ENCODE results near the gene LIMS2. TPM values are rescaled to one million over a fixed set of nuclear protein-coding genes. Genes with fewer than 3 reads are reported as not detected.

The LIMS2 gene
- total RNA-seq, 4 donors from 2014 or later: 86.1 to 111 (median 98.1) TPM

- H3K4me1 ChIP-seq: peaks cover 0 to 70% (median 49%) of the 10 kb centered on the region in 4 donors
Measured at GRCh38 chr2:127636248-127637235, 38.8 kb downstream of the LIMS2 start.

GRCh38 chr2:127635380-127636237 is 39.7 kb downstream of the LIMS2 start:
- Histone ChIP-seq H3K27me3 (no peaks in the 10 kb centered on the region), H3K9me3 (no peaks in the 10 kb centered on the region), H3K4me1 (peaks cover 0 to 70% (median 49%) of the 10 kb centered on the region in 4 donors), H3K4me3 (no peak overlapping the region), H3K27ac (peak overlapping the region in 3 of 4 donors; percentile 20 to 92 (median 90)), H3K36me3 (peaks cover 0 to 19% (median 0%) of the 10 kb centered on the region in 3 donors)
- 88 to 89% methylated on average over 5 to 17 of the region's 19 CpGs for WGBS, 2 donors
- no peak for DNase-seq (ENCODE audit: low spot score in 2 of 2)
- TF ChIP-seq POLR2A (IDR thresholded peaks at IDR 0.05) (no peak), EP300 (IDR thresholded peaks at IDR 0.05) (no peak), CTCF (IDR thresholded peaks at IDR 0.05) (no peak)

More at GRCh38 chr2:127636248-127637235, 38.8 kb downstream of the LIMS2 start:
- no peaks in the 10 kb centered on the region for H3K9me3 ChIP-seq
- peak overlapping the region; percentile 61 to 92 (median 80) for H3K27ac ChIP-seq
- H3K4me3 ChIP-seq: no peak overlapping the region
- peaks cover 0 to 23% (median 0%) of the 10 kb centered on the region in 3 donors for H3K36me3 ChIP-seq
- 84 to 85% methylated on average over 23 to 28 of the region's 33 CpGs for WGBS, 2 donors
- no peaks in the 10 kb centered on the region for H3K27me3 ChIP-seq
- TF ChIP-seq POLR2A (IDR thresholded peaks at IDR 0.05) (no peak), EP300 (IDR thresholded peaks at IDR 0.05) (peak in 1 of 2 donors; percentile 9), CTCF (IDR thresholded peaks at IDR 0.05) (no peak)
- no peak for DNase-seq (ENCODE audit: low spot score in 2 of 2)

GRCh38 chr2:127634626-127635379 is 40.5 kb downstream of the LIMS2 start:
- H3K4me1 ChIP-seq: peaks cover 0 to 66% (median 46%) of the 10 kb centered on the region in 4 donors
- WGBS, 2 donors: 87 to 88% methylated on average over 17 of the region's 17 CpGs
- TF ChIP-seq EP300 (IDR thresholded peaks at IDR 0.05) (no peak), POLR2A (IDR thresholded peaks at IDR 0.05) (no peak)

GRCh38 chr2:127634066-127634617 is 41.2 kb downstream of the LIMS2 start:
- TF ChIP-seq CTCF (IDR thresholded peaks at IDR 0.05): no peak
- no peak for TF ChIP-seq POLR2A (IDR thresholded peaks at IDR 0.05)
- TF ChIP-seq EP300 (IDR thresholded peaks at IDR 0.05): peak in 1 of 2 donors; percentile 32
- Histone ChIP-seq H3K27me3 (no peaks in the 10 kb centered on the region), H3K36me3 (peaks cover 0 to 7% (median 0%) of the 10 kb centered on the region in 3 donors), H3K9me3 (no peaks in the 10 kb centered on the region), H3K4me1 (peaks cover 0 to 66% (median 46%) of the 10 kb centered on the region in 4 donors), H3K27ac (peak overlapping the region; percentile 26 to 92 (median 34)), H3K4me3 (no peak overlapping the region)
- DNase-seq (ENCODE audit: low spot score in 2 of 2): no peak
- 40 to 48% methylated on average over 5 to 11 of the region's 16 CpGs for WGBS, 2 donors

More at GRCh38 chr2:127634626-127635379, 40.5 kb downstream of the LIMS2 start:
- DNase-seq (ENCODE audit: low spot score in 2 of 2): no peak
- H3K9me3 ChIP-seq: no peaks in the 10 kb centered on the region
- H3K27ac ChIP-seq: peak overlapping the region in 2 of 4 donors; percentile 11 to 92
- H3K27me3 ChIP-seq: no peaks in the 10 kb centered on the region
- peaks cover 0 to 11% (median 0%) of the 10 kb centered on the region in 3 donors for H3K36me3 ChIP-seq
- no peak overlapping the region for H3K4me3 ChIP-seq

Measured in tibial nerve (tissue), 4 donors.